ENCODE measurements around the gene RND3. TPM values are rescaled to one million over a fixed set of nuclear protein-coding genes. Genes with fewer than 3 reads are reported as not detected.

The RND3 gene
- total and polyA plus RNA-seq, 2 of the 13 experiments (the other 11 are each of a cell fraction or from before 2014, with no cell fraction given): 0.13 to 0.42 TPM

- H3K27me3 ChIP-seq (ENCODE audit: control insufficient read depth in 1 of 2, insufficient read depth in 2 of 2, low read length in 2 of 2): no peaks in the 10 kb centered on the region
- H3K9ac ChIP-seq (ENCODE audit: insufficient read depth, low read depth, low read length): no peak overlapping the region
- no TSS peak for BruUV-seq (replicated peaks)
- ChIA-PET CTCF (ENCODE audit: low intra/inter-chr PET ratio, low total read pairs) (no interaction called here), POLR2A (no interaction called here)
- TF ChIP-seq SSRP1 (CRISPR knock-in tag; IDR thresholded peaks at IDR 0.05): no peak
- no peak for TF ChIP-seq ELF1 (CRISPR knock-in tag; IDR thresholded peaks at IDR 0.05)
- TF ChIP-seq ZNF354B (CRISPR knock-in tag; IDR thresholded peaks at IDR 0.05): no peak
- TF ChIP-seq PLSCR1 (CRISPR knock-in tag; IDR thresholded peaks at IDR 0.05; ENCODE audit: borderline replicate concordance): no peak
- no peak for TF ChIP-seq IRF1 (CRISPR knock-in tag; IDR thresholded peaks at IDR 0.05; ENCODE audit: low read depth)
- no peak for TF ChIP-seq ZNF766 (CRISPR knock-in tag; IDR thresholded peaks at IDR 0.05; ENCODE audit: borderline replicate concordance)
- no peak for TF ChIP-seq DPF2 (CRISPR knock-in tag; IDR thresholded peaks at IDR 0.05; ENCODE audit: borderline replicate concordance, low read depth)
- no peak for TF ChIP-seq NFE2L2 (IDR thresholded peaks at IDR 0.05; ENCODE audit: low read length)
- TF ChIP-seq ONECUT2 (CRISPR knock-in tag; IDR thresholded peaks at IDR 0.05): no peak
- no peak for TF ChIP-seq BRD4 (CRISPR knock-in tag; IDR thresholded peaks at IDR 0.05)
- no peak for TF ChIP-seq RBM22 (optimal IDR thresholded peaks at IDR 0.05; ENCODE audit: low read length)
- no peak for TF ChIP-seq MBD4 (IDR thresholded peaks at IDR 0.05; ENCODE audit: borderline replicate concordance, low read length)
- no peak overlapping the region for H3K4me3 ChIP-seq (replicated peaks in 1 of 3; ENCODE audit: insufficient read depth in 1 of 3, low read depth in 2 of 3, low read length in 3 of 3)
- DNase-seq (ENCODE audit: low spot score): no peak
- no peak for FAIRE-seq
- in situ Hi-C loops (cut with HindIII; ENCODE audit: extremely low pct_ligation_motif_present, low pct_unique_long_range_greater_than_20kb): no loop called here
- no peaks in the 10 kb centered on the region for H3K9me3 ChIP-seq (ENCODE audit: low read length)
- H3K4me1 ChIP-seq (ENCODE audit: insufficient read depth, low read length): no peaks in the 10 kb centered on the region
- no peaks in the 10 kb centered on the region for H4K20me1 ChIP-seq (ENCODE audit: insufficient read depth, low read length)
- no peak overlapping the region for H2AFZ ChIP-seq (ENCODE audit: low read length)
- no peak overlapping the region for H3K27ac ChIP-seq (ENCODE audit: extremely low read length, insufficient read depth, low read length)
- ATAC-seq: no peak
- intact Hi-C loops (cut with micrococcal nuclease; ENCODE audit: unreplicated experiment): no loop called here
- no peaks in the 10 kb centered on the region for H3K36me3 ChIP-seq (replicated peaks in 1 of 2; ENCODE audit: control insufficient read depth in 1 of 2, insufficient read depth in 2 of 2, low read length in 2 of 2)
- no peaks in the 10 kb centered on the region for H3K79me2 ChIP-seq (ENCODE audit: insufficient read depth, low read length)
- no peak overlapping the region for H3K4me2 ChIP-seq (ENCODE audit: low read depth, low read length)
Measured at GRCh38 chr2:150421126-150421651, 66.3 kb downstream of the RND3 start.

Measured in HepG2 (cell line).